Spleen (tissue), 11 donors: ENCODE measurements around the gene TLR8. TPM values are rescaled to one million over a fixed set of nuclear protein-coding genes. Genes with fewer than 3 reads are reported as not detected.

Experiments
- DNase-seq: peaks from one replicate; pipeline ENCODE4 v3.0.0-alpha.2; 2020
- H3K27ac ChIP-seq, 8 donors: fragments of 200-600 bp; sonication (generic) in 7 of 8; 1 replicate in 4 of 8; 2 replicates in 4 of 8; pipeline versions ENCODE4 v1.5.0 to v1.8.0; 2016 to 2021; ENCODE audit warnings: inconsistent platforms in 4 of 8, mild to moderate bottlenecking in 4 of 8, moderate library complexity in 1 of 8
- H3K27me3 ChIP-seq, 7 donors: fragments of 200-600 bp; sonication (generic) in 6 of 7; replicated peaks in 1 of 7; 1 replicate in 4 of 7; 2 replicates in 3 of 7; pipeline versions ENCODE4 v1.5.0 to v1.8.0; 2016 to 2021; ENCODE audit warnings: inconsistent platforms in 3 of 7, mild to moderate bottlenecking in 1 of 7
- H3K36me3 ChIP-seq, 6 donors: fragments of 200-600 bp; sonication (generic) in 5 of 6; 1 replicate in 4 of 6; 2 replicates in 2 of 6; pipeline versions ENCODE4 v1.5.0 to v1.8.0; 2016 to 2021; ENCODE audit warnings: inconsistent platforms in 2 of 6
- H3K4me1 ChIP-seq, 6 donors: fragments of 200-600 bp; sonication (generic) in 5 of 6; 1 replicate in 3 of 6; 2 replicates in 3 of 6; pipeline versions ENCODE4 v1.5.0 to v1.8.0; 2016 to 2021; ENCODE audit warnings: inconsistent platforms in 3 of 6
- H3K4me3 ChIP-seq, 8 donors: fragments of 200-600 bp; sonication (generic) in 7 of 8; 1 replicate in 4 of 8; 2 replicates in 4 of 8; pipeline versions ENCODE4 v1.5.0 to v1.8.0; 2016 to 2021; ENCODE audit warnings: inconsistent platforms in 4 of 8, mild to moderate bottlenecking in 4 of 8, moderate library complexity in 2 of 8
- H3K9me3 ChIP-seq, 8 donors: fragments of 200-600 bp; sonication (generic) in 7 of 8; 1 replicate in 4 of 8; 2 replicates in 4 of 8; pipeline versions ENCODE4 v1.5.0 to v1.8.0; 2016 to 2021; ENCODE audit warnings: inconsistent platforms in 4 of 8
- POLR2A ChIP-seq, 3 donors: fragments of 450-650 bp; IDR thresholded peaks; one replicate each; pipeline ENCODE4 v1.5.1; 2017; ENCODE audit warnings: antibody characterized with exemption in 3 of 3, mild to moderate bottlenecking in 1 of 3
- POLR2AphosphoS5 ChIP-seq, 3 donors: sonication (generic); formaldehyde crosslinking; IDR thresholded peaks; one replicate each; pipeline ENCODE4 v1.5.1; 2017; ENCODE audit warnings: antibody characterized with exemption in 3 of 3
- WGBS, 5 donors: extraction: QIAGEN DNeasy Blood & Tissue Kit in 3 of 5; methylation state at CpG; one replicate each; pipeline versions ENCODE4 v1.1.5 to v1.1.7; 2013 to 2018; 5-methylcytosine and 5-hydroxymethylcytosine counted together
- intact Hi-C: fragments of 100-400 bp; cut with DNase I; formaldehyde crosslinking; loops from one replicate; pipeline ENCODE4 v1.15.0; 2023; ENCODE audit warnings: low total_unique reads
- polyA plus RNA-seq, 3 donors: library from polyadenylated mRNA; stranded (reverse); fragments of 200-250 nt; gene quantifications; one replicate each; pipeline ENCODE4 v1.2.1, GENCODE V29; 2013
- total RNA-seq, 7 donors: library from RNA; depleted of rRNA in 3 of 7; stranded (reverse); fragments of >200 nt in 3 of 7; fragmentation: NEBNext Ultra II Directional in 4 of 7; extraction: Animal tissue kit (Norgen Biotek cat#: 25700) in 4 of 7; gene quantifications; one replicate each; pipeline versions ENCODE4 v1.1.0 to v1.2.1, GENCODE V29; 2016 to 2021
- TF ChIP-seq, protein P1 (sequence below), 11 experiments: fragments of 200-600 bp in 7 of 11; fragments of 450-650 bp in 4 of 11; sonication (generic) in 4 of 11; IDR thresholded peaks in 8 of 11; conservative IDR thresholded peaks in 3 of 11; 1 replicate in 7 of 11; 2 replicates in 4 of 11; pipeline versions ENCODE4 v1.4.0 to v1.8.0; 2016 to 2021; ENCODE audit warnings: antibody characterized with exemption in 11 of 11, inconsistent platforms in 4 of 11, mild to moderate bottlenecking in 1 of 11
- donor health status: healthy with polysubstance abuse.
- donor health status: DM: no; HTN: no; CAD: no; lungs with moderate emphysema.
- donor health status: DM: no; HTN: no; CAD: no.
- donor health status: Bipolar disorder and iron deficiency.
- donor health status: healthy.
- donor health status: DM: no; HTN: no; CAD: no.
- donor health status: DM: yes; HTN: yes; CAD: no.

TLR8 gene
- total and polyA plus RNA-seq, 10 donors = 1.1 to 76.5 (median 23.0) TPM

DNA sequence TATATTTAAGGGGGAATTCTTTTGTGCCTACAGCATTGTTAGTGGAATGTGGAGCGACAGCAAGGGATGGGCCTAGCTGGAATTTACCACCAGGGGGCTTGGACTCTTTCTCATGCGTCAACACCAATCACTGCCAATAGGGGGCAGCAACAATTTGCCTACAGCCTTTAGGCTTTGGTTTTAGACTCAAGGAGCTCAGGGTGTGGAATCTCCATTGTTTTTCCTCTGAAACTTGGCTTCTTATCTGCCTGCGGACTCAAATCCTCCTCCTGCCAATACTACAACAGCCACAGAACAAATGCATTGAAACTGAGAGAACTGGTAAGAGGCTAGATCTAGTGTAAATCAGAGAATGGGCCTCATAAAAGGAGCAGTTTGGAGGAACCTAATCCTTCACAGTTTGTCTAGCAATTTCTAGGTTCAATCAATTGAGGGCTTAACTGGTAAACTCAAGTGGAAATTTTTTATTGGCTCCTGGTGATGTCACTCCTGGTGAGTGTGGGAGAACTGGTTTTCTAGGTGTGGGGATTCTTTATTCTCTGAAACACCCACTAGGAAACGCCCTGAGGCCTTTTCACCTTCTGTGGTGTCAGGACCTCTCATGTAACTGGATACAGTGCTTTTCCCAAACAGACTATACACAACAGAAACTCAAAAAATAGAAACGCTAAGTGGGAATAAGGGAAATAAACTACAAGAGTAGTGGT is 40.6 kb downstream of the TLR8 start:
- Histone ChIP-seq H3K9me3 (no peaks in the 10 kb centered on the region), H3K4me3 (no peak overlapping the region), H3K27ac (peak overlapping the region; percentile 63 to 96 (median 90)), H3K27me3 (peaks cover 0 to 5% (median 0%) of the 10 kb centered on the region in 7 donors), H3K4me1 (peaks cover 38 to 59% (median 52%) of the 10 kb centered on the region in 6 donors), H3K36me3 (no peaks in the 10 kb centered on the region)
- no peak for DNase-seq
- 24 to 32% (median 26%) methylated on average over 5 of the region's 5 CpGs for WGBS, 5 donors
- intact Hi-C loops = loop anchor here (5.0 kb wide), 1 partner anchor 535 kb away; no protein-coding TSS in a partner anchor
- TF ChIP-seq POLR2A (IDR thresholded peaks at IDR 0.05) (no peak), POLR2AphosphoS5 (IDR thresholded peaks at IDR 0.05) (peak in 1 of 3 donors; percentile 47)
- TF ChIP-seq, protein P1, sequence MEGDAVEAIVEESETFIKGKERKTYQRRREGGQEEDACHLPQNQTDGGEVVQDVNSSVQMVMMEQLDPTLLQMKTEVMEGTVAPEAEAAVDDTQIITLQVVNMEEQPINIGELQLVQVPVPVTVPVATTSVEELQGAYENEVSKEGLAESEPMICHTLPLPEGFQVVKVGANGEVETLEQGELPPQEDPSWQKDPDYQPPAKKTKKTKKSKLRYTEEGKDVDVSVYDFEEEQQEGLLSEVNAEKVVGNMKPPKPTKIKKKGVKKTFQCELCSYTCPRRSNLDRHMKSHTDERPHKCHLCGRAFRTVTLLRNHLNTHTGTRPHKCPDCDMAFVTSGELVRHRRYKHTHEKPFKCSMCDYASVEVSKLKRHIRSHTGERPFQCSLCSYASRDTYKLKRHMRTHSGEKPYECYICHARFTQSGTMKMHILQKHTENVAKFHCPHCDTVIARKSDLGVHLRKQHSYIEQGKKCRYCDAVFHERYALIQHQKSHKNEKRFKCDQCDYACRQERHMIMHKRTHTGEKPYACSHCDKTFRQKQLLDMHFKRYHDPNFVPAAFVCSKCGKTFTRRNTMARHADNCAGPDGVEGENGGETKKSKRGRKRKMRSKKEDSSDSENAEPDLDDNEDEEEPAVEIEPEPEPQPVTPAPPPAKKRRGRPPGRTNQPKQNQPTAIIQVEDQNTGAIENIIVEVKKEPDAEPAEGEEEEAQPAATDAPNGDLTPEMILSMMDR (IDR thresholded peaks at IDR 0.05 in 8 of 11, conservative IDR thresholded peaks at IDR 0.05 in 3 of 11) = peak; percentile 89 to 99 (median 96)

DNA sequence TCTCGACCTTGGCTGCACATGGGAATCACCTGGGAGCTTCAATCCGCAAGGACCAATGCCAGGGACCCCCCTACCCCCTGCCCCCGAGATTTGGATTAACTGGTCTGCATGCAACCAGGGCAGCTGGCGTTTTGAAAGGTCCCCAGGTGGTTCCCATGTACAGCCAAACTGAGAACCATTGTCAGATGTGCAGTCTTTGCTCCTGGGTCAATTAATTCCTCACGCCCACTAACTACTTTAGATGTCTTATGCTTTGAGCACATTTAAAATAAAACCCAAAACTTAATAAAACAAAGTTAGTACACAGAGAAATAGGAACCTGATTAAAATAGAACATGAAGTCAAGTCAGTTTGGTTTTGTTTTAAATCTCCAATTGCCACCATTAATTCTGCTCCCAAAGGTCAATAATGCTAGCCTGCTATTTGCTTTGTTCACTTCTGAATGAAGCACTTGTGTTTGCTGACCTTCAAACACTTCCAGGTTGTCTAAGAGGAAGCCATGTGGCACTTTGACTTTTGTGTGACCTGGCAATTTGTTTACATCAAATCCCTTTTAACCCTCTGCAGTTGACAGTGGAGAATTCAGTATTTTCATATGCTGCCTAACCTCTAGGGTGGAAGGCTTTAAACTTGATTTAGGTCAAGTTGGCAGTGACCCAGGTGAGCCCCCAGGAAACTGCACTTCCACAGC is 41.3 kb downstream of the TLR8 start:
- DNase-seq = no peak
- no peaks in the 10 kb centered on the region for H3K36me3 ChIP-seq
- peaks cover 38 to 66% (median 56%) of the 10 kb centered on the region in 6 donors for H3K4me1 ChIP-seq
- peak overlapping the region; percentile 19 to 96 (median 90) for H3K27ac ChIP-seq
- TF ChIP-seq POLR2AphosphoS5 (IDR thresholded peaks at IDR 0.05) = no peak
- TF ChIP-seq, protein P1 (IDR thresholded peaks at IDR 0.05 in 8 of 11, conservative IDR thresholded peaks at IDR 0.05 in 3 of 11) = no peak
- TF ChIP-seq POLR2A (IDR thresholded peaks at IDR 0.05) = no peak
- H3K4me3 ChIP-seq = no peak overlapping the region
- no peaks in the 10 kb centered on the region for H3K9me3 ChIP-seq
- peaks cover 0 to 5% (median 0%) of the 10 kb centered on the region in 7 donors for H3K27me3 ChIP-seq
- intact Hi-C loops = loop anchor here (5.0 kb wide), 1 partner anchor 535 kb away; no protein-coding TSS in a partner anchor
- WGBS, 5 donors = 56 to 89% (median 58%) methylated on average over 3 to 5 of the region's 5 CpGs

- TF ChIP-seq POLR2AphosphoS5 (IDR thresholded peaks at IDR 0.05) (no peak), POLR2A (IDR thresholded peaks at IDR 0.05) (no peak)
- TF ChIP-seq, protein P1 (IDR thresholded peaks at IDR 0.05 in 8 of 11, conservative IDR thresholded peaks at IDR 0.05 in 3 of 11) = no peak
- H3K4me3 ChIP-seq = no peak overlapping the region
- H3K9me3 ChIP-seq = no peaks in the 10 kb centered on the region
- 90 to 100% (median 95%) methylated on average over 1 to 2 of the region's 2 CpGs for WGBS, 5 donors
- intact Hi-C loops = loop anchor here (5.0 kb wide), 1 partner anchor 534 kb away; no protein-coding TSS in a partner anchor
- DNase-seq = no peak
- no peaks in the 10 kb centered on the region for H3K36me3 ChIP-seq
- peak overlapping the region; percentile 19 to 96 (median 90) for H3K27ac ChIP-seq
- peaks cover 38 to 74% (median 57%) of the 10 kb centered on the region in 6 donors for H3K4me1 ChIP-seq
- H3K27me3 ChIP-seq = peaks cover 0 to 5% (median 0%) of the 10 kb centered on the region in 7 donors
Measured at GRCh38 chrX:12948495-12948894, 42.1 kb downstream of the TLR8 start.
